HepG2 (cell line): ENCODE results near the gene SGPL1. TPM values are rescaled to one million over a fixed set of nuclear protein-coding genes. Genes with fewer than 3 reads are reported as not detected.

Experiments used
- ATAC-seq: fragments of 200-7000 bp; cut with Tn5 transposase; 3 replicates; pipeline ENCODE4 v1.9.1; 2020; ENCODE audit warnings: mild to moderate bottlenecking, moderate library complexity
- BruUV-seq: library from RNA; stranded (reverse); fragments of 400-500 nt; replicated peaks from 2 replicates; lab custom pipeline; 2021; lab: Mats Ljungman, UMichigan
- CTCF ChIA-PET: fragments of 300-600 bp; formaldehyde crosslinking; extraction: SDS; loops from one replicate; lab custom pipeline; 2021; ENCODE audit warnings: low total read pairs, inconsistent platforms, low intra/inter-chr PET ratio; lab: Yijun Ruan, JAX
- POLR2A ChIA-PET: fragments of 350-600 bp; sonication (Branson Sonifier 250); formaldehyde crosslinking; loops from one replicate; lab custom pipeline; 2020; ENCODE audit warnings: antibody characterized with exemption, inconsistent platforms; lab: Yijun Ruan, JAX
- DNase-seq: peaks from one replicate; pipeline ENCODE4 v3.0.0-alpha.2; 2015; ENCODE audit warnings: low spot score
- FAIRE-seq: peaks from 3 replicates; lab custom pipeline; 2011; peaks lifted over from hg19 to GRCh38; lab: Jason Lieb, UNC
- H2AFZ ChIP-seq: one replicate; pipeline ENCODE4 v1.6.1; 2011; ENCODE audit warnings: low read length, inconsistent platforms
- H3K27ac ChIP-seq: fragments of 300-600 bp; 3 replicates; pipeline ENCODE4 v1.8.0; 2011; ENCODE audit warnings: mixed run types, mild to moderate bottlenecking, mixed read lengths, low read length, inconsistent platforms; ENCODE audit not compliant: insufficient read depth; ENCODE audit errors: extremely low read length
- H3K27me3 ChIP-seq, 2 experiments: fragments of 200-600 bp in 1 of 2; 2 replicates in 1 of 2; 3 replicates in 1 of 2; pipeline versions ENCODE4 v1.6.0 to v1.8.0; 2011; ENCODE audit warnings: low read length in 2 of 2, mild to moderate bottlenecking in 2 of 2, moderate library complexity in 2 of 2, inconsistent platforms in 1 of 2; ENCODE audit not compliant: insufficient read depth in 2 of 2, control insufficient read depth in 1 of 2
- H3K36me3 ChIP-seq, 2 experiments: fragments of 200-600 bp in 1 of 2; replicated peaks in 1 of 2; 2 replicates in 1 of 2; 3 replicates in 1 of 2; pipeline versions ENCODE4 v1.5.1 to v1.8.0; 2011; ENCODE audit warnings: low read length in 2 of 2, inconsistent platforms in 1 of 2; ENCODE audit not compliant: insufficient read depth in 2 of 2, control insufficient read depth in 1 of 2
- H3K4me1 ChIP-seq: 2 replicates; pipeline ENCODE4 v1.5.1; 2012; ENCODE audit warnings: low read length, inconsistent platforms; ENCODE audit not compliant: insufficient read depth
- H3K4me2 ChIP-seq: 2 replicates; pipeline ENCODE4 v1.6.0; 2011; ENCODE audit warnings: low read depth, low read length, inconsistent platforms
- H3K4me3 ChIP-seq, 3 experiments: fragments of 200-600 bp in 1 of 3; sonication (generic), shearing (Covaris generic) in 1 of 3; replicated peaks in 1 of 3; 2 replicates each; pipeline ENCODE4 v1.5.1; 2011 to 2016; ENCODE audit warnings: low read length in 3 of 3, inconsistent platforms in 2 of 3, low read depth in 2 of 3, mild to moderate bottlenecking in 2 of 3, control low read depth in 1 of 3, mixed read lengths in 1 of 3; ENCODE audit not compliant: insufficient read depth in 1 of 3
- H3K79me2 ChIP-seq: one replicate; pipeline ENCODE4 v1.6.1; 2011; ENCODE audit warnings: low read length, inconsistent platforms; ENCODE audit not compliant: insufficient read depth
- H3K9ac ChIP-seq: 2 replicates; pipeline ENCODE4 v1.6.0; 2011; ENCODE audit warnings: mild to moderate bottlenecking, low read depth, low read length, inconsistent platforms; ENCODE audit not compliant: insufficient read depth
- H3K9me3 ChIP-seq: 2 replicates; pipeline ENCODE4 v1.5.1; 2012; ENCODE audit warnings: mild to moderate bottlenecking, low read length
- H4K20me1 ChIP-seq: 2 replicates; pipeline ENCODE4 v1.6.0; 2011; ENCODE audit warnings: inconsistent platforms, mild to moderate bottlenecking, low read length, moderate library complexity; ENCODE audit not compliant: insufficient read depth
- ATRX ChIP-seq: sonication (generic); formaldehyde crosslinking; IDR thresholded peaks from 2 replicates; pipeline ENCODE4 v1.4.0; 2020; ENCODE audit warnings: missing genetic modification reagents, borderline replicate concordance
- CENPX ChIP-seq: sonication (generic); formaldehyde crosslinking; IDR thresholded peaks from 2 replicates; pipeline ENCODE4 v1.9.0; 2021; ENCODE audit warnings: mild to moderate bottlenecking, missing genetic modification reagents, moderate library complexity
- FOXP1 ChIP-seq, 2 experiments: fragments of 450-650 bp in 1 of 2; IDR thresholded peaks; 2 replicates each; pipeline ENCODE4 v1.6.1; 2017 to 2018; ENCODE audit warnings: antibody characterized with exemption in 1 of 2
- HCFC1 ChIP-seq: fragments of 150-350 bp; IDR thresholded peaks from 2 replicates; pipeline ENCODE4 v1.6.1; 2014; ENCODE audit warnings: low read depth, low read length
- KDM4B ChIP-seq: sonication (generic); formaldehyde crosslinking; IDR thresholded peaks from 2 replicates; pipeline ENCODE4 v1.4.0; 2020; ENCODE audit warnings: missing genetic modification reagents
- KDM6A ChIP-seq: IDR thresholded peaks from 2 replicates; pipeline ENCODE4 v1.6.1; 2016; ENCODE audit warnings: low read depth
- MEIS2 ChIP-seq: sonication (generic); formaldehyde crosslinking; IDR thresholded peaks from 2 replicates; pipeline ENCODE4 v1.9.0; 2021; ENCODE audit warnings: mild to moderate bottlenecking, missing genetic modification reagents
- NFE2L2 ChIP-seq: fragments of 150-350 bp; IDR thresholded peaks from 2 replicates; pipeline ENCODE4 v1.6.1; 2014; ENCODE audit warnings: low read length
- PAX8 ChIP-seq: sonication (generic); formaldehyde crosslinking; IDR thresholded peaks from 2 replicates; pipeline ENCODE4 v1.8.0; 2022; ENCODE audit warnings: mild to moderate bottlenecking, missing genetic modification reagents, borderline replicate concordance
- POLR2A ChIP-seq, 2 experiments: IDR thresholded peaks; 2 replicates each; pipeline ENCODE4 v1.6.1; 2011; ENCODE audit warnings: low read depth in 2 of 2, low read length in 2 of 2, mild to moderate bottlenecking in 1 of 2, moderate library complexity in 1 of 2; ENCODE audit not compliant: insufficient read depth in 1 of 2
- RERE ChIP-seq: IDR thresholded peaks from 2 replicates; pipeline ENCODE4 v1.6.1; 2016; ENCODE audit warnings: low read depth, missing genetic modification reagents, missing compliant biosample characterization
- SALL1 ChIP-seq: sonication (generic); formaldehyde crosslinking; IDR thresholded peaks from 2 replicates; pipeline ENCODE4 v1.8.0; 2022; ENCODE audit warnings: mild to moderate bottlenecking, missing genetic modification reagents
- SETDB1 ChIP-seq: sonication (generic); formaldehyde crosslinking; IDR thresholded peaks from 2 replicates; pipeline ENCODE4 v1.5.1; 2020; ENCODE audit warnings: missing genetic modification reagents, mild to moderate bottlenecking, borderline replicate concordance
- SMARCE1 ChIP-seq: fragments of 450-650 bp; IDR thresholded peaks from 2 replicates; pipeline ENCODE4 v1.6.1; 2017; ENCODE audit warnings: borderline replicate concordance
- SMYD3 ChIP-seq: sonication (generic); formaldehyde crosslinking; IDR thresholded peaks from 2 replicates; pipeline ENCODE4 v1.8.1; 2023; ENCODE audit warnings: mild to moderate bottlenecking, missing genetic modification reagents
- TEF ChIP-seq: sonication (generic); formaldehyde crosslinking; IDR thresholded peaks from 2 replicates; pipeline ENCODE4 v1.5.0; 2020; ENCODE audit warnings: missing genetic modification reagents
- ZNF577 ChIP-seq: sonication (generic); formaldehyde crosslinking; IDR thresholded peaks from 2 replicates; pipeline ENCODE4 v1.4.0; 2020; ENCODE audit warnings: mild to moderate bottlenecking, low read depth, missing genetic modification reagents, borderline replicate concordance
- ZNF740 ChIP-seq: sonication (generic); formaldehyde crosslinking; IDR thresholded peaks from 2 replicates; pipeline ENCODE4 v1.4.0; 2020; ENCODE audit warnings: missing genetic modification reagents
- ZNF747 ChIP-seq: sonication (generic); formaldehyde crosslinking; IDR thresholded peaks from 2 replicates; pipeline ENCODE4 v1.8.1; 2023; ENCODE audit warnings: missing genetic modification reagents, mild to moderate bottlenecking, borderline replicate concordance
- WGBS: methylation state at CpG from one replicate; pipeline ENCODE4 v1.1.6; 2017; ENCODE audit warnings: low lambda C conversion rate; 5-methylcytosine and 5-hydroxymethylcytosine counted together
- in situ Hi-C: cut with HindIII; loops from 2 replicates; pipeline ENCODE4 v1.10.0; 2017; ENCODE audit warnings: low pct_unique_long_range_greater_than_20kb; ENCODE audit not compliant: extremely low pct_ligation_motif_present
- intact Hi-C: fragments of 100-400 bp; cut with micrococcal nuclease; formaldehyde crosslinking; loops from one replicate; pipeline ENCODE4 v1.10.0; 2022; ENCODE audit not compliant: unreplicated experiment
- polyA plus RNA-seq, 8 experiments: library from polyadenylated mRNA; depleted of rRNA in 3 of 8; stranded (reverse) in 7 of 8; unstranded in 1 of 8; fragments of >200 nt; fragmentation: Illumina TruSeq in 4 of 8; extraction: Trizol in 4 of 8; gene quantifications; 2 replicates each; pipeline versions ENCODE4 v1.2.1 to v1.2.3, GENCODE V29; 2011 to 2016; ENCODE audit warnings: low read depth in 4 of 8, missing spikeins in 1 of 8, mixed read lengths in 1 of 8; ENCODE audit not compliant: insufficient read depth in 1 of 8
- total RNA-seq, 5 experiments: library from RNA; depleted of rRNA; stranded (reverse); fragments of >200 nt; fragmentation: Illumina TruSeq; extraction: Trizol; gene quantifications; 2 replicates each; pipeline ENCODE4 v1.2.3, GENCODE V29; 2016; ENCODE audit warnings: low read depth in 1 of 5
- TF ChIP-seq, protein P1 (sequence below): sonication (generic); formaldehyde crosslinking; IDR thresholded peaks from 2 replicates; pipeline ENCODE4 v1.5.1; 2020; ENCODE audit warnings: missing genetic modification reagents, mild to moderate bottlenecking, borderline replicate concordance

Gene SGPL1
- total and polyA plus RNA-seq, 2 of the 13 experiments (the other 11 are each of a cell fraction or from before 2014, with no cell fraction given): 17.6 to 25.0 TPM

DNA sequence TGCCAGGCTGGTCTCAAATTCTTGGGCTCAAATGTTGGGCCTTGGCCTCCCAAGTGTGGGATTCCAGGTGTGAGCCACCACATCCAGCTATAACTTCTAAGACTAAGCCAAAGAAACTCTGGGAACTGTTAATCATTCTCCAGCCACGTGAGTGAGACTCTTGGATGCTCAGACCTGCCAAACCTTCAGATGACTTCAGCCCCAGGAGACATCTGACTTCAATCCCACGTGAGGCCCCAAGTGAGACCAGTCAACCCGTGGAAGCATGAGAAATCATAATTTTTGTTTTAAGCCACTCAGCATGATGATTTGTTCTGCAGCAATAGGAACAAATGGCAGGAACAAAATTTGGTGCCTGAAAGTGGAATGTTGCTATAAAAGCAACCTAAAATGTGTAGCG, 76.9 kb downstream of the SGPL1 start:
- Histone ChIP-seq H3K79me2 (peaks cover under 1% of the 10 kb centered on the region), H3K4me2 (no peak overlapping the region), H3K9ac (no peak overlapping the region), H3K27ac (no peak overlapping the region), H2AFZ (no peak overlapping the region)
- no peak for DNase-seq
- intact Hi-C loops (no loop called here), in situ Hi-C loops (no loop called here)
- CTCF ChIA-PET: no interaction called here
- no TSS peak for BruUV-seq
- TF ChIP-seq CENPX (no peak), ZNF577 (CRISPR knock-in tag) (no peak), ZNF740 (CRISPR knock-in tag) (no peak), ATRX (CRISPR knock-in tag) (no peak), SETDB1 (CRISPR knock-in tag) (no peak), PAX8 (CRISPR knock-in tag) (no peak), KDM4B (CRISPR knock-in tag) (no peak), KDM6A (no peak), NFE2L2 (no peak), RERE (CRISPR knock-in tag) (no peak), MEIS2 (CRISPR knock-in tag) (no peak), TEF (CRISPR knock-in tag) (no peak), SALL1 (CRISPR knock-in tag) (no peak), ZNF747 (CRISPR knock-in tag) (no peak), HCFC1 (no peak), FOXP1 (IDR thresholded peaks at IDR 0.05) (no peak), FOXP1 (CRISPR knock-in tag; IDR thresholded peaks at IDR 0.05) (no peak), SMARCE1 (no peak), POLR2A (IDR thresholded peaks at IDR 0.05; ENCODE audit: insufficient read depth in 1 of 2, low read depth in 2 of 2, low read length in 2 of 2) (no peak), SMYD3 (CRISPR knock-in tag) (no peak)
- TF ChIP-seq, protein P1, sequence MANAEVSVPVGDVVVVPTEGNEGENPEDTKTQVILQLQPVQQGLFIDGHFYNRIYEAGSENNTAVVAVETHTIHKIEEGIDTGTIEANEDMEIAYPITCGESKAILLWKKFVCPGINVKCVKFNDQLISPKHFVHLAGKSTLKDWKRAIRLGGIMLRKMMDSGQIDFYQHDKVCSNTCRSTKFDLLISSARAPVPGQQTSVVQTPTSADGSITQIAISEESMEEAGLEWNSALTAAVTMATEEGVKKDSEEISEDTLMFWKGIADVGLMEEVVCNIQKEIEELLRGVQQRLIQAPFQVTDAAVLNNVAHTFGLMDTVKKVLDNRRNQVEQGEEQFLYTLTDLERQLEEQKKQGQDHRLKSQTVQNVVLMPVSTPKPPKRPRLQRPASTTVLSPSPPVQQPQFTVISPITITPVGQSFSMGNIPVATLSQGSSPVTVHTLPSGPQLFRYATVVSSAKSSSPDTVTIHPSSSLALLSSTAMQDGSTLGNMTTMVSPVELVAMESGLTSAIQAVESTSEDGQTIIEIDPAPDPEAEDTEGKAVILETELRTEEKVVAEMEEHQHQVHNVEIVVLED (CRISPR knock-in tag): no peak
- TF ChIP-seq, all 625 proteins: peak for 0
- H4K20me1 ChIP-seq: peaks cover under 1% of the 10 kb centered on the region; the same call in 1 of the 2 replicates
- no peaks in the 10 kb centered on the region for H3K36me3 ChIP-seq
- H3K9me3 ChIP-seq: no peaks in the 10 kb centered on the region
- H3K27me3 ChIP-seq: peaks cover 0 to 8% of the 10 kb centered on the region in 2 experiments; a peak in 3 of 5 replicates
- FAIRE-seq (no peak), ATAC-seq (no peak)
- no peak overlapping the region for H3K4me3 ChIP-seq
- H3K4me1 ChIP-seq: peaks cover 40% of the 10 kb centered on the region
- WGBS: 38% methylated on average over 4 of the region's 4 CpGs
- POLR2A ChIA-PET: no interaction called here
